Caco-2 (cell line): ENCODE measurements around the gene UBE2D3. TPM values are rescaled to one million over a fixed set of nuclear protein-coding genes. Genes with fewer than 3 reads are reported as not detected.

Source experiments
- BruUV-seq: library from RNA; stranded (reverse); fragments of 400-500 nt; replicated peaks from 2 replicates; lab custom pipeline; 2021; lab: Mats Ljungman, UMichigan
- CTCF ChIA-PET: fragments of 300-600 bp; sonication (Branson Sonifier 250); formaldehyde crosslinking; loops from one replicate; lab custom pipeline; 2022; ENCODE audit warnings: antibody characterized with exemption; lab: Charles Lee
- POLR2A ChIA-PET: fragments of 300-600 bp; sonication (Branson Sonifier 250); formaldehyde crosslinking; loops from one replicate; lab custom pipeline; 2022; ENCODE audit warnings: antibody characterized with exemption; lab: Charles Lee
- DNase-seq, 2 experiments: peaks; one replicate each; pipeline versions ENCODE4 v3.0.0 to v3.0.0-alpha.2; 2020 to 2022
- H3K27me3 ChIP-seq: replicated peaks from 2 replicates; pipeline ENCODE4 v1.6.0; 2011; ENCODE audit warnings: low read length; ENCODE audit not compliant: control insufficient read depth, insufficient read depth
- H3K36me3 ChIP-seq: 2 replicates; pipeline ENCODE4 v1.5.1; 2011; ENCODE audit warnings: low read length; ENCODE audit not compliant: control insufficient read depth, insufficient read depth
- H3K4me1 ChIP-seq: fragments of 250-450 bp; sonication (Bioruptor Pico); 2 replicates; pipeline ENCODE4 v1.5.1; 2020; ENCODE audit warnings: mild to moderate bottlenecking
- H3K4me3 ChIP-seq: 2 replicates; pipeline ENCODE4 v1.5.1; 2011; ENCODE audit warnings: low read depth, mild to moderate bottlenecking, control low read depth, low read length
- H3K9me3 ChIP-seq: fragments of 250-450 bp; sonication (Bioruptor Pico); 2 replicates; pipeline ENCODE4 v1.5.1; 2020; ENCODE audit warnings: mild to moderate bottlenecking, moderate library complexity
- H3K27ac Mint-ChIP-seq: one replicate; pipeline ENCODE4 v1.8.0; 2022; ENCODE audit warnings: mixed read lengths; ENCODE audit not compliant: unreplicated experiment
- H3K27me3 Mint-ChIP-seq: one replicate; pipeline ENCODE4 v1.8.0; 2022; ENCODE audit warnings: mixed read lengths; ENCODE audit not compliant: insufficient read depth, unreplicated experiment
- H3K36me3 Mint-ChIP-seq: one replicate; pipeline ENCODE4 v1.8.0; 2022; ENCODE audit warnings: mild to moderate bottlenecking, mixed read lengths; ENCODE audit not compliant: insufficient read depth, unreplicated experiment
- H3K4me1 Mint-ChIP-seq: one replicate; pipeline ENCODE4 v1.8.0; 2022; ENCODE audit warnings: low read depth, mixed read lengths; ENCODE audit not compliant: unreplicated experiment
- H3K4me3 Mint-ChIP-seq: one replicate; pipeline ENCODE4 v1.8.0; 2022; ENCODE audit warnings: mild to moderate bottlenecking, moderate library complexity, mixed read lengths; ENCODE audit not compliant: unreplicated experiment
- H3K9me3 Mint-ChIP-seq: one replicate; pipeline ENCODE4 v1.8.0; 2022; ENCODE audit warnings: mixed read lengths; ENCODE audit not compliant: unreplicated experiment
- CTCF ChIP-seq, 2 experiments: fragments of 200-600 bp in 1 of 2; IDR thresholded peaks; 1 replicate in 1 of 2; 2 replicates in 1 of 2; pipeline versions ENCODE4 v1.5.1 to v1.8.0; 2011 to 2022; ENCODE audit warnings: antibody characterized with exemption in 1 of 2, control low read depth in 1 of 2, inconsistent platforms in 1 of 2, low read depth in 1 of 2, low read length in 1 of 2, mild to moderate bottlenecking in 1 of 2, moderate library complexity in 1 of 2; ENCODE audit not compliant: insufficient read depth in 1 of 2, severe bottlenecking in 1 of 2, unreplicated experiment in 1 of 2
- intact Hi-C: fragments of 100-400 bp; cut with micrococcal nuclease; formaldehyde crosslinking; loops from one replicate; pipeline ENCODE4 v1.10.0; 2022; ENCODE audit not compliant: unreplicated experiment
- total RNA-seq: library from RNA; stranded (reverse); gene quantifications from 2 replicates; pipeline ENCODE4 v1.2.3, GENCODE V29; 2022

UBE2D3 gene
- total RNA-seq, 1 experiment from 2014 or later: 305 TPM

DNA sequence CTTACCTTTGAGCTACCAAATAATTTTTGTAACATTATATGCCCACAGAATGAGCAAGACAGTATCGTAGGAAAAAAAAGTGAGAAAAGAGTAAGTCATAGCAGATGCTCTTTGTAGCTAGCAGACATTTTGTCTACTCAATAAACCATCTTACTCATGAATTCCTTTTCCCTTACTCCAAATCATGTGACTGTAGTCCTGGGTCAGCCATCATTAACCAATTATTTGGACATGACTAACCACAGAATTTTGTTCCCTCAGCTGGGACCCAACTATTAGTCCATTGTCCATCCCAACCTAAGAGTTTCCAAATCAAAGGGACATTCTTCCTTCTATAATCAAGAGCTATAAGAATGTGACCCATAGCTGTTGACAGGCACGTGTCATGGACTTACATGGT lies 11.4 kb downstream of the UBE2D3 start:
- H3K4me1 Mint-ChIP-seq: peaks cover 32% of the 10 kb centered on the region
- peaks cover 35% of the 10 kb centered on the region for H3K4me1 ChIP-seq
- DNase-seq: no peak
- H3K27me3 Mint-ChIP-seq: no peaks in the 10 kb centered on the region
- TF ChIP-seq CTCF (IDR thresholded peaks at IDR 0.05; ENCODE audit: insufficient read depth in 1 of 2, low read depth in 1 of 2, low read length in 1 of 2, severe bottlenecking in 1 of 2, unreplicated experiment in 1 of 2): no peak
- BruUV-seq: no TSS peak
- H3K27me3 ChIP-seq: no peaks in the 10 kb centered on the region
- ChIA-PET CTCF (interaction anchor here (1.5 kb wide), 1 partner anchor 195 kb away, joined by 4 read pairs; no protein-coding TSS in a partner anchor), POLR2A (interaction anchor here (2.1 kb wide), 1 partner anchor 12 kb away, joined by 13 read pairs; the partner anchor contains the start of gene UBE2D3)
- H3K4me3 ChIP-seq: no peak overlapping the region
- no peaks in the 10 kb centered on the region for H3K9me3 ChIP-seq
- peaks cover 66% of the 10 kb centered on the region for H3K36me3 Mint-ChIP-seq
- no peak overlapping the region for H3K4me3 Mint-ChIP-seq
- no peak overlapping the region for H3K27ac Mint-ChIP-seq
- intact Hi-C loops: no loop called here
- no peaks in the 10 kb centered on the region for H3K36me3 ChIP-seq
- no peaks in the 10 kb centered on the region for H3K9me3 Mint-ChIP-seq

DNA sequence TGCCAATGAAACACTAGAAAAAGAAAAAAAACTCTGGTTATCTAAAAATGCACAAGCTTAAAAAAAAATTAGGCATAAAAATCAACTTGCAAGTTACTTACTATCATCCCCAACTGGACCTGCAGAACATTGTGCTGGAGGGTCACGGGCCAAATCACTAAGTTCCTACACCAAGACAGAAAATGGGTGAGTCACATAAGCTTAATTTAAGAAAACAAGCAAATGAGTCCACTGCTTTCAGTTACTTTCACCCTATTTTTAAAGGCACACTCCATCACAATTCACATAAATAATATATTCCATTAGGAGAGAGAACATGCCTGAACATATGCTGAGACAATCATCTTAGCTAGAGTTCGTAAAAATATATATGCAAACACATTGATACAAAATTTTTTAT lies 17.7 kb downstream of the UBE2D3 start:
- Histone ChIP-seq H3K4me3 (no peak overlapping the region), H3K36me3 (no peaks in the 10 kb centered on the region; the same call in 1 of the 2 replicates), H3K27me3 (no peaks in the 10 kb centered on the region), H3K4me1 (no peaks in the 10 kb centered on the region; the same call in 1 of the 2 replicates), H3K9me3 (no peaks in the 10 kb centered on the region)
- Mint-ChIP-seq H3K27me3 (no peaks in the 10 kb centered on the region), H3K4me1 (peaks cover 14% of the 10 kb centered on the region), H3K9me3 (no peaks in the 10 kb centered on the region), H3K4me3 (no peak overlapping the region), H3K36me3 (peaks cover 80% of the 10 kb centered on the region), H3K27ac (no peak overlapping the region)
- ChIA-PET POLR2A (no interaction called here), CTCF (no interaction called here)
- no peak for DNase-seq
- no peak for TF ChIP-seq CTCF (IDR thresholded peaks at IDR 0.05; ENCODE audit: insufficient read depth in 1 of 2, low read depth in 1 of 2, low read length in 1 of 2, severe bottlenecking in 1 of 2, unreplicated experiment in 1 of 2)
- intact Hi-C loops: loop anchor here (5.0 kb wide), 1 partner anchor 187 kb away; no protein-coding TSS in a partner anchor
- BruUV-seq: no TSS peak

GRCh38 chr4:102809190-102809589 lies 18.2 kb downstream of the UBE2D3 start:
- H3K4me3 Mint-ChIP-seq: no peak overlapping the region
- Histone ChIP-seq H3K36me3 (no peaks in the 10 kb centered on the region; the same call in 1 of the 2 replicates), H3K27me3 (no peaks in the 10 kb centered on the region), H3K9me3 (no peaks in the 10 kb centered on the region), H3K4me1 (no peaks in the 10 kb centered on the region; the same call in 1 of the 2 replicates), H3K4me3 (no peak overlapping the region)
- H3K36me3 Mint-ChIP-seq: peaks cover 81% of the 10 kb centered on the region
- H3K9me3 Mint-ChIP-seq: no peaks in the 10 kb centered on the region
- POLR2A ChIA-PET: no interaction called here
- H3K4me1 Mint-ChIP-seq: peaks cover 14% of the 10 kb centered on the region
- no TSS peak for BruUV-seq
- DNase-seq: no peak
- TF ChIP-seq CTCF (IDR thresholded peaks at IDR 0.05; ENCODE audit: insufficient read depth in 1 of 2, low read depth in 1 of 2, low read length in 1 of 2, severe bottlenecking in 1 of 2, unreplicated experiment in 1 of 2): no peak
- H3K27ac Mint-ChIP-seq: no peak overlapping the region
- CTCF ChIA-PET: no interaction called here
- intact Hi-C loops: loop anchor here (5.0 kb wide), 1 partner anchor 187 kb away; no protein-coding TSS in a partner anchor
- H3K27me3 Mint-ChIP-seq: no peaks in the 10 kb centered on the region
